ENCODE results near the gene AKR1B1. TPM values are rescaled to one million over a fixed set of nuclear protein-coding genes. Genes with fewer than 3 reads are reported as not detected.

Gene AKR1B1
- total and polyA plus RNA-seq, 2 donors (not counting 1 experiment from before 2014, with no cell fraction given): 170 to 213 TPM

- no peaks in the 10 kb centered on the region for H3K4me1 ChIP-seq (ENCODE audit: control insufficient read depth, extremely low read depth, insufficient read depth, low read length)
- no peak overlapping the region for H3K27ac ChIP-seq (ENCODE audit: insufficient read depth, low read length)
- TF ChIP-seq EZH2 (IDR thresholded peaks at IDR 0.05; ENCODE audit: low read length, missing control alignments): no peak
- no peak for TF ChIP-seq CTCF (conservative IDR thresholded peaks at IDR 0.05 in 1 of 2, IDR thresholded peaks at IDR 0.05 in 1 of 2; ENCODE audit: low read depth in 1 of 2, low read length in 2 of 2)
- no peak overlapping the region for H3K4me3 ChIP-seq (replicated peaks in 1 of 4; ENCODE audit: control extremely low read depth in 1 of 4, insufficient read depth in 1 of 4, low read depth in 3 of 4, low read length in 4 of 4)
- no peak overlapping the region for H3K4me2 ChIP-seq (ENCODE audit: extremely low read depth, insufficient read depth, low read length)
- H3K36me3 ChIP-seq (ENCODE audit: control insufficient read depth, insufficient read depth, low read length): no peaks in the 10 kb centered on the region
- H4K20me1 ChIP-seq (ENCODE audit: control insufficient read depth, extremely low read depth, insufficient read depth, low read length): no peaks in the 10 kb centered on the region
- peaks cover 13% of the 10 kb centered on the region for H3K27me3 ChIP-seq (ENCODE audit: control insufficient read depth, insufficient read depth, low read length)
- no peak for DNase-seq (ENCODE audit: low read depth in 2 of 2)
- H2AFZ ChIP-seq (ENCODE audit: low read length): no peak overlapping the region
- H3K9ac ChIP-seq (ENCODE audit: insufficient read depth, low read length): no peak overlapping the region
- no peaks in the 10 kb centered on the region for H3K9me3 ChIP-seq (ENCODE audit: control insufficient read depth, insufficient read depth, low read depth, low read length)
- no peaks in the 10 kb centered on the region for H3K79me2 ChIP-seq (ENCODE audit: control insufficient read depth, insufficient read depth, low read length)
These were observed 52.5 kb downstream of the AKR1B1 start for GRCh38 chr7:134406431-134406830.

GRCh38 chr7:134405299-134405698 lies 53.6 kb downstream of the AKR1B1 start:
- H3K9ac ChIP-seq (ENCODE audit: insufficient read depth, low read length): no peak overlapping the region
- H3K4me2 ChIP-seq (ENCODE audit: extremely low read depth, insufficient read depth, low read length): no peak overlapping the region
- no peaks in the 10 kb centered on the region for H4K20me1 ChIP-seq (ENCODE audit: control insufficient read depth, extremely low read depth, insufficient read depth, low read length)
- no peaks in the 10 kb centered on the region for H3K36me3 ChIP-seq (ENCODE audit: control insufficient read depth, insufficient read depth, low read length)
- H3K79me2 ChIP-seq (ENCODE audit: control insufficient read depth, insufficient read depth, low read length): no peaks in the 10 kb centered on the region
- TF ChIP-seq CTCF (conservative IDR thresholded peaks at IDR 0.05 in 1 of 2, IDR thresholded peaks at IDR 0.05 in 1 of 2; ENCODE audit: low read depth in 1 of 2, low read length in 2 of 2) (no peak), EZH2 (IDR thresholded peaks at IDR 0.05; ENCODE audit: low read length, missing control alignments) (no peak)
- DNase-seq (ENCODE audit: low read depth in 2 of 2): no peak
- H3K27ac ChIP-seq (ENCODE audit: insufficient read depth, low read length): no peak overlapping the region
- H3K4me3 ChIP-seq (replicated peaks in 1 of 4; ENCODE audit: control extremely low read depth in 1 of 4, insufficient read depth in 1 of 4, low read depth in 3 of 4, low read length in 4 of 4): no peak overlapping the region
- no peaks in the 10 kb centered on the region for H3K9me3 ChIP-seq (ENCODE audit: control insufficient read depth, insufficient read depth, low read depth, low read length)
- H2AFZ ChIP-seq (ENCODE audit: low read length): no peak overlapping the region
- H3K4me1 ChIP-seq (ENCODE audit: control insufficient read depth, extremely low read depth, insufficient read depth, low read length): no peaks in the 10 kb centered on the region
- H3K27me3 ChIP-seq (ENCODE audit: control insufficient read depth, insufficient read depth, low read length): peaks cover 13% of the 10 kb centered on the region

- no peaks in the 10 kb centered on the region for H3K4me1 ChIP-seq (ENCODE audit: control insufficient read depth, extremely low read depth, insufficient read depth, low read length)
- no peak overlapping the region for H3K4me3 ChIP-seq (replicated peaks in 1 of 4; ENCODE audit: control extremely low read depth in 1 of 4, insufficient read depth in 1 of 4, low read depth in 3 of 4, low read length in 4 of 4)
- no peaks in the 10 kb centered on the region for H3K9me3 ChIP-seq (ENCODE audit: control insufficient read depth, insufficient read depth, low read depth, low read length)
- no peak overlapping the region for H3K27ac ChIP-seq (ENCODE audit: insufficient read depth, low read length)
- no peak for TF ChIP-seq CTCF (conservative IDR thresholded peaks at IDR 0.05 in 1 of 2, IDR thresholded peaks at IDR 0.05 in 1 of 2; ENCODE audit: low read depth in 1 of 2, low read length in 2 of 2)
- no peak for TF ChIP-seq EZH2 (IDR thresholded peaks at IDR 0.05; ENCODE audit: low read length, missing control alignments)
- H4K20me1 ChIP-seq (ENCODE audit: control insufficient read depth, extremely low read depth, insufficient read depth, low read length): no peaks in the 10 kb centered on the region
- H3K36me3 ChIP-seq (ENCODE audit: control insufficient read depth, insufficient read depth, low read length): no peaks in the 10 kb centered on the region
- H3K27me3 ChIP-seq (ENCODE audit: control insufficient read depth, insufficient read depth, low read length): peaks cover 6% of the 10 kb centered on the region
- no peak overlapping the region for H3K9ac ChIP-seq (ENCODE audit: insufficient read depth, low read length)
- H3K4me2 ChIP-seq (ENCODE audit: extremely low read depth, insufficient read depth, low read length): no peak overlapping the region
- DNase-seq (ENCODE audit: low read depth in 2 of 2): no peak
- H3K79me2 ChIP-seq (ENCODE audit: control insufficient read depth, insufficient read depth, low read length): no peaks in the 10 kb centered on the region
- no peak overlapping the region for H2AFZ ChIP-seq (ENCODE audit: low read length)
These were observed 55.8 kb downstream of the AKR1B1 start for GRCh38 chr7:134403062-134403461.
